Measurements from ENCODE around the gene NDUFAB1.

- TF ChIP-seq ZBTB7A (CRISPR knock-in tag; IDR thresholded peaks at IDR 0.05): no peak
- no peak for TF ChIP-seq ZNF24 (IDR thresholded peaks at IDR 0.05)
- no peak for TF ChIP-seq CREM (IDR thresholded peaks at IDR 0.05)
- TF ChIP-seq CREM (CRISPR knock-in tag; IDR thresholded peaks at IDR 0.05): no peak
- no peak for TF ChIP-seq ATF6 (CRISPR knock-in tag; conservative IDR thresholded peaks at IDR 0.05)
- no peak for TF ChIP-seq E2F1 (CRISPR knock-in tag; IDR thresholded peaks at IDR 0.05)
- no peak for TF ChIP-seq PHF5A (CRISPR knock-in tag; IDR thresholded peaks at IDR 0.05; ENCODE audit: low read depth, unreplicated experiment)
- no peak for TF ChIP-seq ZBTB1 (CRISPR knock-in tag; IDR thresholded peaks at IDR 0.05; ENCODE audit: borderline replicate concordance)
- no peak for TF ChIP-seq CTCF (CRISPR knock-in tag; IDR thresholded peaks at IDR 0.05)
- no peak for TF ChIP-seq ZNF879 (CRISPR knock-in tag; IDR thresholded peaks at IDR 0.05)
- no peak for TF ChIP-seq ZNF253 (CRISPR knock-in tag; IDR thresholded peaks at IDR 0.05; ENCODE audit: borderline replicate concordance)
- no peak for TF ChIP-seq JUNB (CRISPR knock-in tag; IDR thresholded peaks at IDR 0.05; ENCODE audit: borderline replicate concordance)
- TF ChIP-seq EED (CRISPR knock-in tag; IDR thresholded peaks at IDR 0.05): no peak
These were observed 44.0 kb downstream of the NDUFAB1 start for GRCh38 chr16:23552161-23552560.

Measured in HepG2 (cell line).